ENCODE measurements around the gene KRTAP13-3.
A peak's percentile ranks its signal among the peaks of the same experiment; 100 is the strongest.

KRTAP13-3 gene, protein sequence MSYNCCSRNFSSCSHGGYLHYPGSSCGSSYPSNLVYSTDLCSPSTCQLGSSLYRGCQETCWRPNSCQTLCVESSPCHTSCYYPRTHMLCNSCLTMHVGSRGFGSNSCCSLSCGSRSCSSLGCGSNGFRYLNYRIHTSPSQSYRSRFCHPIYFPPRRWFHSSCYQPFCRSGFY

DNA sequence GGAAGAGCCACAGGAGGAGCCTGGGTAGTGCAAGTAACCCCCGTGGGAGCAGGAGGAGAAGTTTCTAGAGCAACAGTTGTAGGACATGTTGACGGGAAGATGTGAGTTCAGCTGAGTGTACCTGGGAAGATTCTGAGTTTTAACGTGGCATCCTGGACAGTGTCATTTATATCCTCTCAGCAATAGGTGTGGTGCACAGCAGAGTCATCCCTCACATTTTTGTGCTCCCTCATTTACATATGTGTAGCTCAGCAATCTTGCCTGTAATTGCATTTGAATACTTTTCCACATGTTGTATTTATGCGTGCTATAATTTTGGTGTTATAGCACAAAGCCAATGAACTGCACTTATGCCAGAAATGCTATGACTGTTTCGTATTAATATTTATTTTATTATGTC, at the start of gene KRTAP13-3:
KRTAP13-3 (minus strand) TSS at position 101 of the 400 bp plus-strand sequence; CDS start at position 87, 14 bp downstream.
- no peak for DNase-seq (ENCODE audit: low spot score in 2 of 2)
- no peak within 1 kb of the TSS for H3K4me3 Mint-ChIP-seq
- H3K4me1 Mint-ChIP-seq, result no peaks in the 10 kb centered on the region
- no peaks in the 10 kb centered on the region for H3K36me3 Mint-ChIP-seq
- H3K9me3 Mint-ChIP-seq, result peaks cover 3% of the 10 kb centered on the region
- H3K27ac Mint-ChIP-seq, result no peak within 1 kb of the TSS
- no peak for ATAC-seq

DNA sequence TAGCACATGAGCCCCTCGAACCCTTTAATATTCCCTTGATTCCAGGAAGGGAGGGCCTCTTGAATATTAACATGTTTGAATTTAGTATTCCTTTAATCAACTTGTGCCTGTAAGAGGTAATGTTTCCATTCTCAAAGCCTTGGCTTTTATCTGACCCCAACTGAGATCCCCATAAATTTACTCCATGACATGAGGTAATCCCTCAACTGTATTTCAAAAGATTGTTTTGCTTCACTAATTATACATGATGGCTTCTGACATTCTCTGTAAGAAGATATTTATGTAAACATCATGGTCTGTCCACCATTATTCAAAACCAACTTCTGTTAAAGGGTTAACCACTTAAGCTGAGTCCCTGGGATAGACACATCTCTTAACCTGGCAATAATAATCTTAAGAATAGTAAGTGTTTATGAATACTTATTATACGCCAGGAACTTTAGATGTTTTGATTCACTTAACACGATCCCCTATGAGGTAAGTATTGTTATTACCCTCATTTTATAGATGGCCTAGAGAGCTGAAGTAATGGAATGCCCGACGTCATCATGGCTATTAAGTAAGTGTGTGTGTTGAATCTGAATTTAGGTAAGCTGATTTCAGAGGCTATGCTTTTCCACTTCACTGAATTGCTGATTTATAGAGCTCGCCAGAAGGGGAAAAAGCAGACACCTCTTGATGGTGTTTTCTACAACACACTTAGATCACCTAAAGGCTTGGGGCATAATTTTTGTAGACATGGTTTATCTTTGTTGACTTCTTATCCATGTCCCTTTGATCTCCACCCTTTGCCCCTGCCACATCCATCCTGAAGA, 43.4 kb upstream of the KRTAP13-3 start:
- H3K36me3 Mint-ChIP-seq, result no peaks in the 10 kb centered on the region
- H3K27ac Mint-ChIP-seq, result no peak overlapping the region
- H3K9me3 Mint-ChIP-seq, result peaks cover 6% of the 10 kb centered on the region
- no peaks in the 10 kb centered on the region for H3K4me1 Mint-ChIP-seq
- ATAC-seq (no peak), DNase-seq (ENCODE audit: low spot score in 2 of 2) (no peak)
- no peak overlapping the region for H3K4me3 Mint-ChIP-seq

DNA sequence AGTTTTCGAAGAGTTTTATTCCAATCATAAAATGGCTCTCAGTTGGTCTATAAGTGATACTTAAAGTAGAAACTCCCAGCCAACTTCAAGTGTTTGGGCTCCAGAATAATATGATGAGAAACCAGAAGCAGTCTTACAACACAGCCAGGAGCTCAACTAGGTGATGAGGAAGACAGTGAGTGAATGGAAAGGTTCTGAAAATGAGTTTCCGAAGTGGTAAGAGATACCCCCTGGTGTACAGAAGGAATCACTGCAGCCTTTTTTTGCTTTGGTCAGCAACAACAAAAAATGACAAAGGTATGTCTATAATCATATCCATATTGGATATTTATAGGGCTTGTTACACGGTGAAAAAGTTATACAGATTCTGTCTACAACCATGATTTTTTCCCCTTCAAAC, 38.0 kb upstream of the KRTAP13-3 start:
- H3K36me3 Mint-ChIP-seq, result no peaks in the 10 kb centered on the region
- DNase-seq (ENCODE audit: low spot score in 2 of 2), result no peak
- H3K4me1 Mint-ChIP-seq, result no peaks in the 10 kb centered on the region
- H3K4me3 Mint-ChIP-seq, result no peak overlapping the region
- H3K27ac Mint-ChIP-seq, result no peak overlapping the region
- H3K9me3 Mint-ChIP-seq, result peaks cover 2% of the 10 kb centered on the region
- ATAC-seq, result no peak

DNA sequence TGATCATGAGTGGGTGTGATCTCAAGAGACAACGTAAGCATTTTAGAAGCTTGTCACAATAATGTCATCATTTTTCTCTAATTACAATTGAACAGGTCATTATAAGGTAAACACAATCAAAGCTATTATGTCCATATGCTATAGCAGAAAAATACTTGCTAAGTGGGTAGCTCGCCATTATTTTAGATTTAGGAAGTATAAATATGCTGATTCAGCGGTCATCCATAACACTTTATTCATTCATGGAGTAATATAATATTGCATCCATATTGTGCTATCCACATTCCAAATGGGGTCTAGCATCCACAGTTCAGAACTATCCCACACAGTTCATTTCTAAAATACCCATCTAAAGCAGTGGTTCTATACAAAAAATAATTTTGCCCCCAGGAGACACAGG, 22.8 kb upstream of the KRTAP13-3 start:
- Mint-ChIP-seq H3K9me3 (peaks cover 2% of the 10 kb centered on the region), H3K27ac (no peak overlapping the region), H3K36me3 (no peaks in the 10 kb centered on the region), H3K4me3 (no peak overlapping the region), H3K4me1 (no peaks in the 10 kb centered on the region)
- no peak for DNase-seq (ENCODE audit: low spot score in 2 of 2)
- ATAC-seq, result no peak

DNA sequence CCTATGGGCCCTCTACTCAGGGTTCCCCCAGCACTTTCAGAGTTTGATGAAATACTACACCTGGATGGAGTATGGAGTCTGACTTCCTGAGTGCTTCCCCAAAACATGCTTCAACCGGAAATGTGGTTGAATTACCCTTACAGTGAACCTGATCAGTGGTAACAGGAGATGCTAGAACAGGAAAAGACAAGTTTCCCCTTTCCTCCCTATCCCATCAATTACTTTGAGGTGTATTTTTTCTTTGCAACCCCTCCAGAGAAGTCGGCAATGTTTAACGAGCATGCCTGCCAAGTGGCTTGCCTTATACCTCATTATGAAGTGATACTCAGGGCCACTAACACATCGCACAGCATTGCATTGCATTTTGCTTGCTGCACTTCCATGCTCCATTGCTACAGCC, 21.3 kb upstream of the KRTAP13-3 start:
- Mint-ChIP-seq H3K27ac (no peak overlapping the region), H3K36me3 (no peaks in the 10 kb centered on the region), H3K4me1 (no peaks in the 10 kb centered on the region), H3K9me3 (peaks cover 2% of the 10 kb centered on the region), H3K4me3 (no peak overlapping the region)
- DNase-seq (ENCODE audit: low spot score in 2 of 2) (no peak), ATAC-seq (no peak)

DNA sequence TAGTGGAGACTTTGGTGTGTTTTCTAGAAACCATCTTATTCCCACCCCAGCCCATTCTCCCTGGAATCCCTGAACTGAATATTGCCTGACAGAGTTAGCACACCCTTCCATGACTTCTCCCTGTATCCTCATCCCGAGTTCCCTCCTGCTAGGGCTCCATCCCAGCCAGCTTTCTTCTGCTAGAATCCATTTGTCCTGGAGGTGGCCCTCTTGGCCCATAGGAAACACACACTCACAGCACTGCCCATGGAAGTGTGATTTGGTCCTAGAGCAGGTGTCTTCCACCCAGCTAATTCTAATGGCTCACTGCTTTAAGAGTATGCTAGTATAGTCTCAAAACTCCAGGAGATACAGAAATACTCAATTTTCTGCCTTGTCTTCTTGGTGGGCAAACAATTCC, 18.5 kb upstream of the KRTAP13-3 start:
- Mint-ChIP-seq H3K27ac (no peak overlapping the region), H3K4me3 (no peak overlapping the region), H3K4me1 (no peaks in the 10 kb centered on the region), H3K36me3 (no peaks in the 10 kb centered on the region), H3K9me3 (peaks cover 2% of the 10 kb centered on the region)
- DNase-seq (ENCODE audit: low spot score in 2 of 2) (no peak), ATAC-seq (no peak)

DNA sequence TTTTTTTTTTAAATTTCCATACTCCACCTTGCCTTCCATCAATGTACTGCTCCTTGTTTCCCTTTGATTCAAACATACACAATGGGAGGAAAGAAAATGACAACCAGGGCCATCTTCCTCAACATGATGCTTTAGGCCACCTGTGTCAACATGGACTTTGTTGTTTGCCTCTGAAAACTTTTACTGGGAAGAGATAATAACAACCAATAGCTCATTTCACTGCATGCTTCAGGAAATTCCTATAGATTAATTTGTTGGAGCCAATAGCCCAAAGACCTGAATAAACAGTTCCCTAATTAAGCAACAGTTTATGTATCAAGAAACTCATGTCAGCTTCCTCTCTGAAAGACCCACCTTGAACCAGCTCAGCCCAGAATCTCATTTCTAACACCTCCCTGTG, 17.5 kb upstream of the KRTAP13-3 start:
- DNase-seq (ENCODE audit: low spot score in 2 of 2) (no peak), ATAC-seq (no peak)
- Mint-ChIP-seq H3K4me3 (no peak overlapping the region), H3K36me3 (no peaks in the 10 kb centered on the region), H3K27ac (no peak overlapping the region), H3K9me3 (peaks cover 2% of the 10 kb centered on the region), H3K4me1 (no peaks in the 10 kb centered on the region)

DNA sequence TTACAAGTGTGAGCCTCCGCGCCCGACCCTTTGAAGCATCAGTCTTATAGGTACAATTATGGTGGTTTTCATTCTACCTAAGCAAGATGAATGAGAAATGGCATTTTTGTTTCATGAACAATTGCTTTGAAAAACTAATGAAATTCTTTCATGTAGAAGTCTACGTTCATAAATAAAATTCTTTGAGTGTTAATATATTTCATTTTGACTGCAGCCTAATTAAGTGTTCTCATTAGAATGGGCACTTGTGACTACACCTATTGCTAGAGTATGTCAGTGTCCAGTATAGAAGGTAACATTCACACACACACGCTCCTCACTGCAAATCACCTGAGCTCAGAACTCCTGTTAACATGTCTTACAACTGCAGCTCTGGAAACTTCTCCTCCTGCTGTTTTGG, 14.2 kb upstream of the KRTAP13-3 start, which contains the start of gene KRTAP15-1:
KRTAP15-1 (plus strand) TSS at position 301 of the 400 bp plus-strand sequence; CDS start at position 354, 53 bp downstream.
- Mint-ChIP-seq H3K27ac (no peak within 1 kb of the TSS), H3K4me3 (no peak within 1 kb of the TSS), H3K4me1 (no peaks in the 10 kb centered on the region), H3K36me3 (no peaks in the 10 kb centered on the region), H3K9me3 (no peaks in the 10 kb centered on the region)
- DNase-seq (ENCODE audit: low spot score in 2 of 2) (no peak), ATAC-seq (no peak)

DNA sequence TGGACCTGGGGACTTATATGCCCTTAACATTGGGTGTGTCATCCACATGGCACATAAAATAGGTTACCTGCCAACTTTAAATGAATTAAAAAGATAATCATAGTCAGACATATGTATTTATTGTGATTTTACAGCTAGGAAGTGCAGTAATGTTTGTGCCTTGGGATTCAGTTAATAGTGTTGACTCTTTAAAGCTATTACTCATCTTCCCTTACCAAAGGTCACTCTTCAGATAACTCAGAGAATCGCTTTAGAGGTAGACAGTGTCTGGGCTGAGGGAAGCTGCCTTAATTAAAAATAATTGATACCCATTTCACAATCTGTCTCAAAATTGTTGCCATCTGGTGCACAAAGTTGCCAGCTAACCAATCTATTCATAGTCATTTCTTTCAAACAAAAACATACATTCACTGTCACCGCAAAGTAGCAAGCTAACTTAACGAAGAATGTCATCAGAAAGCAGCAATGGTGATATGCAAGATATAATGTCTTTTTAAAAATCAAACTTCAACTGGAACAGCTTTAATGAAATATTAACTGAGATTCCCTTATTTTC, 11.4 kb upstream of the KRTAP13-3 start:
- Mint-ChIP-seq H3K27ac (no peak overlapping the region), H3K9me3 (no peaks in the 10 kb centered on the region), H3K4me1 (no peaks in the 10 kb centered on the region), H3K36me3 (no peaks in the 10 kb centered on the region), H3K4me3 (no peak overlapping the region)
- no peak for ATAC-seq
- DNase-seq (ENCODE audit: low spot score in 2 of 2), result no peak

DNA sequence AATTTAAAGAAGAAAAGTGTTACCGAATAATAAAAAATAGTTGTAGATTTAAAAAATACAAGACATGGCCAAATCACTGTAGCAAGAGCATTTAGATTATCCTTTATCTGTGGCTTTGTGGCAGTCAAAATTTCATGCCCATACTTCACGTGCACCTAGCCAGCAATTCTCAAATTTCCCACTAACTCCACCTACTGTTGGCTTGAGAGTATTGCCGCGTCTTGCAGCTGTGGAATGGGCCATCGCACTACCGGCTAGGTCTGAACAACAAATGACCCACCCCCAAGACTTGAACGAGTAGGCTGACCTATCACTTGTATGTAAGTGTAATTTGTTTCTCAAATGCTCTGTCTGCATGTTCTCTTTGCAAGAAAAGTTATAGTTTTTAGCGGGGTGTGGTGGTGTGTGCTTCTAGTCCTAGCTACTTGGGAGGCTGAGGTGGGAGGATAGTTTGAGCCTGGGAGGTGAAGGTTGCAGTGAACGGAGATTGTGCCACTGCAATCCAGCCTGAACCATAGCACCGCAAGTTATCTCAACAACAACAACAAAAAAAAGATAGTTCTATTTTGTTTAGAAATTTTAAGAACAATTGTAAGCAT, 8.4 kb upstream of the KRTAP13-3 start:
- H3K9me3 Mint-ChIP-seq, result no peaks in the 10 kb centered on the region
- ATAC-seq, result peak; percentile 57
- no peaks in the 10 kb centered on the region for H3K4me1 Mint-ChIP-seq
- no peak overlapping the region for H3K4me3 Mint-ChIP-seq
- H3K36me3 Mint-ChIP-seq, result no peaks in the 10 kb centered on the region
- DNase-seq (ENCODE audit: low spot score in 2 of 2), result no peak
- no peak overlapping the region for H3K27ac Mint-ChIP-seq

DNA sequence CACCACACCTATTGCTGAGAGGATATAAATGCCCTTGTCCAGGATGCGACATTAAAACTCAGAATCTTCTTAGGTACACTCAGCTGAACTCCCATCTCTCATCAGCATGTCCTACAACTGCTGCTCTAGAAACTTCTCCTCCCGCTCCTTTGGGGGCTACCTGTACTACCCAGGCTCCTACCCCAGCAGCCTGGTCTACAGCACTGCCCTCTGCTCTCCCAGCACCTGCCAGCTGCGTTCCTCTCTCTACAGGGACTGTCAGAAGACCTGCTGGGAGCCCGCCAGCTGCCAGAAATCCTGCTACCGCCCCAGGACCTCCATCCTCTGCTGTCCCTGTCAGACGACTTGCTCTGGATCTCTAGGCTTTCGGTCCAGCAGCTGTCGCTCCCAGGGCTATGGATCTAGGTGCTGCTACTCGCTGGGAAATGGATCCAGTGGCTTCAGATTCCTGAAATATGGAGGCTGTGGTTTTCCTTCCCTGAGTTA, 4.5 kb upstream of the KRTAP13-3 start, which contains the start of gene KRTAP13-4:
KRTAP13-4 (plus strand) TSS at position 51 of the 486 bp plus-strand sequence; CDS start at position 107, 56 bp downstream.
- DNase-seq (ENCODE audit: low spot score in 2 of 2), result no peak
- ATAC-seq, result no peak
- H3K4me3 Mint-ChIP-seq, result no peak within 1 kb of the TSS
- H3K27ac Mint-ChIP-seq, result no peak within 1 kb of the TSS
- H3K4me1 Mint-ChIP-seq, result no peaks in the 10 kb centered on the region
- H3K36me3 Mint-ChIP-seq, result no peaks in the 10 kb centered on the region
- H3K9me3 Mint-ChIP-seq, result peaks cover 3% of the 10 kb centered on the region

DNA sequence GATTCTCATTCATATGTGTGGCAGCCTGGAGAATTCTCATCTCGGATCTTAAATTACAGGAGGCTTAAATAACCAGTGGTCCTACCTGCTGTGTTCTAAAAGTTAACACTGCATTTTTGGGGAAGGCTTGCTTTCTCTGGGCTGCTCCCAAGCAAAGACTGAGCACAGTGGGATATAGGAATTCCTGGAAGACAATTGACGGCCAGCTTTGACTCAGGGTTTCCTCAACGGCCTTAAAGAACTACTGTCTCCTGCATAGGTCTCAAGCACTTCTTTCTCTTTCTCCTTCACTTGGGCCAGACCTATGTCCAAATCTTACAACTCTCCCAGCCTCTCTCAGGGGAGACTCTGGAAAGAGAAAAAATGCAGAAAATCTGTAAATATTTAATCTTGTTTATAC, 1.0 kb upstream of the KRTAP13-3 start:
- no peaks in the 10 kb centered on the region for H3K36me3 Mint-ChIP-seq
- no peak overlapping the region for H3K27ac Mint-ChIP-seq
- no peaks in the 10 kb centered on the region for H3K4me1 Mint-ChIP-seq
- H3K4me3 Mint-ChIP-seq, result no peak overlapping the region
- no peak for ATAC-seq
- H3K9me3 Mint-ChIP-seq, result peaks cover 3% of the 10 kb centered on the region
- DNase-seq (ENCODE audit: low spot score in 2 of 2), result no peak

DNA sequence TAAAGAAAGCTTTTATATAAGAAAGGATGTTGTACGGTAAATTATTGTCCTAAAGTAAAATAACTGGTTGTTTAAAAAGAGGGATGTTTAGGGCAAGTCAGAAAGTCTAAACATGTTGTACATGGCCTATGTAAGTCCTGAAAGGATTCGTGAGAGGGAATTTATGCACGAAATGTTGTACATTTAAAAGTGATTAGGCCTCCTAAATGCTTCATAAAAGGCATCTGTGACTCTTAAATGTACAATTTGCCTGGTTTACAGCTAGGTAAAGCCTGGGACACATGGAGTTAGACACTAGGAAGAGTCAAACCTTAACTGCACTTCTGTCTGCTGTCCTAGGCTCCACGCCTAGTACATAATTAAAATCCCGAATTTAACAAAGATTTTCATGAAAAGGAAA, 9.7 kb downstream of the KRTAP13-3 start:
- DNase-seq (ENCODE audit: low spot score in 2 of 2) (no peak), ATAC-seq (no peak)
- Mint-ChIP-seq H3K4me1 (no peaks in the 10 kb centered on the region), H3K27ac (no peak overlapping the region), H3K4me3 (no peak overlapping the region), H3K9me3 (peaks cover 2% of the 10 kb centered on the region), H3K36me3 (no peaks in the 10 kb centered on the region)

DNA sequence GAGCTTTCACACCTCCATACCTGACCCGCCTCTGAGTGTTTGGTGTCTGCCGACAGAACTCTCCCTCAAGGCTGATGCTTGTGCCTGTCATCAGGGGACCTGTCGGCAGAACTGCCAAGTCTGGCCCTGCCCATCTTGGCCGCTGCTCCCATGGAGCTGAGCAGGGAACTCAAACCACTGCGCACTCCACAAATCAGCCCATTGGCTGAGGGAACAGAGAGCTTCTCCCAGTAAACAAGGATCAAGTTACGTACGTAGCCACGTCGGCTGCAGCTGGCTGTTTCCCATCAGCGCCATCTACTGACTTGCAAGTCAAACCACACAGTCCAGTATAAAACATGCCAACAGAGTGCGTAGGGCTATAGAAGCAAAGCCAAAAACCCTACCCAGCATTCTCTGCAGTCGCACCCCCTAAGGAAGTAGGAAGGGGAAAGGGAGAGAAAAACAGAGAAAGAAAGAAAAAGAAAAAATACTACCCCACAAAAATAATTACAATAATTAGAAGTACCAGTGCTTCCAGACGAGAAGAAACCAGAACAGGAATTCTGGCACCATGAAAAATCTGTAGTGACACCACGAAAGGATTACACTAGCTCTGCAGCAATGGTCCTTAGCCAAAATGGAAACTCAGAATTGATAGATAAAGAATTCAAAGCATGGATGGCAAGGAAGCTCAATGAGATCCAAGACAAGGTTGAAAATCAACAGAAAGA, 16.8 kb downstream of the KRTAP13-3 start:
- H3K9me3 Mint-ChIP-seq, result peaks cover 10% of the 10 kb centered on the region
- DNase-seq (ENCODE audit: low spot score in 2 of 2), result no peak
- no peak overlapping the region for H3K27ac Mint-ChIP-seq
- no peaks in the 10 kb centered on the region for H3K36me3 Mint-ChIP-seq
- no peaks in the 10 kb centered on the region for H3K4me1 Mint-ChIP-seq
- H3K4me3 Mint-ChIP-seq, result no peak overlapping the region
- ATAC-seq, result no peak

DNA sequence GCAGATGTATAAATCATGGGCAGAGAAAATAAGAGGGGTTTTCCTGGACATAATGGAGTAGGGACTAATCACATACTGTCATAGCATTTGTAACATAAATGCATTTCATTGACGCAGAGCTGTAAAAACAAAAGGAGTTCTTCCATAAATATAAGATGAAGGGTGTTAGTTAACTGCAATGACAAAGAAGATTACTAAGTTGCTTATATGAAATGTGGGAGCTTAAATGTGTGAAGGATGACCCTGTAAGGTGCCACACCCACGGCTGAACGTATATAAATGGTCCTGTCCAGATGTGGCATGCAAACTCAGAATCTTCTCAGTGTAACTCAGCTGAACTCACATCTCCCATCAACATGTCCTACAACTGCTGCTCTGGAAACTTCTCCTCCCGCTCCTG, 30.0 kb downstream of the KRTAP13-3 start, which contains the start of gene KRTAP13-1:
KRTAP13-1 (plus strand) TSS at position 301 of the 400 bp plus-strand sequence; CDS start at position 357, 56 bp downstream.
- H3K36me3 Mint-ChIP-seq, result no peaks in the 10 kb centered on the region
- peaks cover 7% of the 10 kb centered on the region for H3K9me3 Mint-ChIP-seq
- no peak within 1 kb of the TSS for H3K27ac Mint-ChIP-seq
- no peak within 1 kb of the TSS for H3K4me3 Mint-ChIP-seq
- H3K4me1 Mint-ChIP-seq, result no peaks in the 10 kb centered on the region
- no peak for DNase-seq (ENCODE audit: low spot score in 2 of 2)
- ATAC-seq, result no peak

Measured in stimulated activated effector memory CD8-positive, alpha-beta T cell treated with anti-CD3 and anti-CD28 coated beads, Interleukin-12 subunit alpha, Interleukin-12 subunit beta, amount 100 ng/mL, for 72 hours (primary cell).